Activated CD4-positive, alpha-beta T cell treated with anti-CD3 and anti-CD28 coated beads, Interleukin-2, amount 50 U/mL, for 4 hours (primary cell): ENCODE results near the gene SUDS3.
A peak's percentile ranks its signal among the peaks of the same experiment; 100 is the strongest.

ENCODE experiments used
- DNase-seq, 2 experiments: peaks; one replicate each; pipeline ENCODE4 v3.0.0-alpha.2; 2020

SUDS3 gene

GRCh38 chr12:118357257-118358007 is 18.9 kb upstream of the SUDS3 start:
- DNase-seq, result peak in 1 of 2 experiments; percentile 30

GRCh38 chr12:118358008-118358359 is 18.4 kb upstream of the SUDS3 start:
- DNase-seq, result no peak

GRCh38 chr12:118358612-118359540 is 17.5 kb upstream of the SUDS3 start:
- DNase-seq, result no peak

GRCh38 chr12:118359541-118359915 is 16.8 kb upstream of the SUDS3 start:
- no peak for DNase-seq

- no peak for DNase-seq
Measured at GRCh38 chr12:118361092-118361404, 15.3 kb upstream of the SUDS3 start.

GRCh38 chr12:118361889-118362288 is 14.5 kb upstream of the SUDS3 start:
- DNase-seq, result no peak

- no peak for DNase-seq
Measured at GRCh38 chr12:118368821-118369220, 7.5 kb upstream of the SUDS3 start.

DNA sequence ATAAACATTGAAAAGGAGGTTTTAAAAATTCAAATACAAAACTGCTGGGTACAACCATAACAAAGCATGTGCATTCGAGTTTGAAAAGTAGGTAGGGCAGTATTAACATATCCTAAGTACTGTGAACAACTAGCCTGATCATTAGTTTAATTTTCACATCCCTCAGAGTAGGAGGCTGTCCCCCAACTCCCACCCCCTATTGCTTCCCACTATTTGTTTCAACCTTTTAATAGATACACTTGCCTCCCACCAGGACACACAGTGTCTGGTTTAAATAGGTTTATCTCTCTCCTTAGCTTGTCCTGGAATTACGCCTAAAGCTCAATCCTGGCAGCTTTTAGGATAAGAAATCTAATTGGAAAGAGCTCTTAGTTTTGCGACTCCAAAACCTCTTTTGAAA is 5.8 kb upstream of the SUDS3 start:
- no peak for DNase-seq

- no peak for DNase-seq
Measured at GRCh38 chr12:118371321-118372282, 4.8 kb upstream of the SUDS3 start.

GRCh38 chr12:118372541-118373495 is 3.5 kb upstream of the SUDS3 start, which contains the start of gene TAOK3:
Gene TAOK3 (minus strand): TSS chr12:118372907. CDS start chr12:118255567, 117,340 bp downstream.
- peak; percentile 96 to 97 for DNase-seq

GRCh38 chr12:118373616-118374015 is 2.7 kb upstream of the SUDS3 start:
- DNase-seq, result no peak

GRCh38 chr12:118374126-118374725 is 2.1 kb upstream of the SUDS3 start:
- no peak for DNase-seq

DNA sequence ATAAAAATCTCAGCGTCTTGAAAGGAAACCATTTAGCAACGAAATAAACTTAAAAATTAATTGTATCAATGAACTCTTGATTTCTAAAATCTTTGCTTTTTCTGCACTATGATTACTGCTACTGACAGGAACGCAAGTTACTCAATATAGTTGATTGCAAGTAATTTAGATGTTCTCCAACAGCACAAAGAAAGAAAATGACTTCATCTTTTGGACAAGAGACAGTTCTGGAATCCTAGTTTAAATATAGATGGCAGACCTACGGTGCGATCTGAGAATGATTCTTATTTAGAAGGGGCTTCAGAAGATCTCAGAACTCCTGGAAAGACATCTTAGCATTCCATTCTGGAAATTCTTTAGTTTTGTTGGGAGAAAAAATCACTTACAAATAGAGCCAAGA is 1.4 kb upstream of the SUDS3 start:
- DNase-seq, result no peak

DNA sequence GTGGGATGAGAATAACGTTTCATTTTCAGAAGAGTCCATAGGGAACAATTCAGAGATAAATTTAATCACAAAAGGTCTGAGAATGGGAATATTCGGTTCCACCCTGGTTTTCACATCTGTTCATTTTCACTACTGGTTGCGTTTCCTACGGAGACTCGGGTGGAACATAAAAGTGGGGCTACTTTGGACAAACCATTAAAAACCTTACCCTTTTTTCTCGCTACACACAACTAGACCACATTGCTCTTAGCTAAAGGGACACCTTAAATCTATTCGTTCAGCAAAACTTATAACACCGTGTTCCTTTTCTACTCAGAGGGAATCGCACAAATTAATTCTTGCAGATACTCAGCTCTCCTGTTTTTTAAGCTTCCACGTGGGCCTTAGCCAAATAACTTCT is 1.0 kb upstream of the SUDS3 start:
- no peak for DNase-seq

DNA sequence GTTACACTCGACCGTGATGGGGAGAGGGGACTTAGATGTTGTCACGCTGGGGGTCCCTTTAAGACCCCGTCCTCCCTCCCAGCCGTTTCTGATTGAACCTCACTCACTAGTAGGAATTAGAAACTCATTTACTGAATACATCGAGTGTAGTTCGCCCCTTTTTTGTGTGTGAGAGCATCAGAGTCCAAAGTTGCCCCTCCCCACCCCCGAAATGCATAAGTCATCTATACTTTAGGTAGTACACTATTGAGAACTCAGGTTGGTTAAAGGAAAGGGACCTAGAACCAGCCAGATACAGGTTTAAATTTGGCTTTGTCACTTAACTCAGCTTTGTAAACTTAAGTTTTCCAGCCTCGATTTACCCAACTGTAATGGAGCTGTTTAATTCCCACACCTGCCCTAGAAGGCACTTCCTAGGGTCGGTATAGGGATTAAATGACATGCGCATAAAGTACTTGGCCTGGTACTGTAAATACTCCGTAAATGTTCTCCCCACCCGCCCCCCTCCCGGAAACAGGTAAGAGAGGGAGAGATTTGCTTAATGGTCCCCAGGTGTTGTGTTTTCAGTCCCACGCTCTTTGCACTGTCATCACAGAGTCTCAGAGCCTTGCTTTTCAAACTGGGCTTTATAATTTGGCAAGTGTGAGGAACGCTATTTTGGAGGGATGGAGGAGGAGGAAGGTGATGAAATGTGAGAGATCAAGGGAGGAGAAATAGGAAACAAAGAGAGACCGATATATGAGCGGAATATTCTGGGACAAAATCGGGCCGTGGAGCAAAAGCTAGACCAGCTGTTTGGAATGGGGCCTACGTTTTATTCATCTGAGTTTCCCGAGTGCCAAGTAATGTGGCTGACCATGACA is 897 bp downstream of the SUDS3 start:
- DNase-seq, result no peak

DNA sequence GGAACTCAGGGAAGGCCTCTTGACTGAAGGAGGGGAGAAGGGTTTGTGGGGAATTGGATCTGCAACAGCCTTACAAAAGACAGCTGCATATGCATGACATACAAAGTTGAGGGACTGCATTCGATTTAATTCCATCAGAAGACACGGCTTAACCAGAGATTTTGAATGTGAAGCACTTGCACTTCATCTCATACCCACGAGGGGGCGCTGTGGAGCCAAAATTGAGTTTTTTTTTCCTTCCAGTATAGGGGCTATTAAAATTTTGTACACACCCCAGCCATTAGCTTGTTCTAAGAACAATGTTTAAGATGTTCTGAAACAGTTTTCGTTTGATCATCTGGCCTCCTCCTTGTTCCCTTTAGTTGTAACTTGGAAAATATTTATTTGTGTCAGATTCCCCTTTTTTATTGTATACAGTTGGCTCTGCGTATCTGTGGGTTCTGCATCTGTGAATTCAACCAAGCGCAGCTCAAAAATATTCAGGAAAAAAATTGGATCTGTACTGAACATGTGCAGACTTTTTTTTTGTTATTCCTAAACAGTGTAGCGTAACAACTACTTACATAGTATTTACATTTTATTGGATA is 1.6 kb downstream of the SUDS3 start:
- DNase-seq, result peak; percentile 71 to 78

DNA sequence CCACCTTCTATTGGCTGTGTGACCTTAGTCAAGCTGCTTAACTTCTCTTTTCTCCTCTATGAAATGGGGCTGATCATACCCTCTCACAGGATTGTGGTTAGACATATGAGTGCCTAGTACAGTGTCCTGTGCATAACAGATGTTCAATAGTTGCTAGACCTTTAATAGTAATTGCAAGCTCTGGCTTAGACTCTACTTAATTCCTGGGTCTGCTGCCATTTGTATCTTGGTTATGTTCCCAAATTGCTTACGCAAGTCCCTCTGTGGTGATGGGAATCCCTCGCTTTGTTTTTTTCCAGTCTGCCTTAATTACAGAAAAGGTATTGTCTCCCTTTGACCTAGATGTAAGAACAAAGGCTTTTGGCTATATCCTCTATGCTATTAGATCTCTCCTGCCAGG is 15.1 kb downstream of the SUDS3 start:
- DNase-seq, result no peak

DNA sequence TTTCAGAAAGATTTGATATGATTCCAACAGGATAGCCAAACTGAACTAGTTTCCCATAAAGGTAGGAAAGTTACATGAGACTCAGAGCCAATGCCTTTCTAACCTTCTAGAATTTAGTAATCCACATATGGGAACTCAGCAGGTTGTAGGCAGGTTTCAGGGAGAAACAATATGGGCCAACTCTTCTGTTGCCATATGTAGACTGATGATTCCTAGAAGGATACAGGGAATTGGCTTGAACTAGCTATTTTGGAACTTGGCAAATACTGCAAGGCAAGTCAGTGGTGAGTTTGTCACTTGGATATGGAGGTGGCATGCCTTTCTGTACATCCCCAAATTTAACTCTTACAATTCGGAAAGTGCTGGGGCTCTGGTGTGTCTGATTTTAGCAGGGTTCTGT is 15.5 kb downstream of the SUDS3 start:
- no peak for DNase-seq

DNA sequence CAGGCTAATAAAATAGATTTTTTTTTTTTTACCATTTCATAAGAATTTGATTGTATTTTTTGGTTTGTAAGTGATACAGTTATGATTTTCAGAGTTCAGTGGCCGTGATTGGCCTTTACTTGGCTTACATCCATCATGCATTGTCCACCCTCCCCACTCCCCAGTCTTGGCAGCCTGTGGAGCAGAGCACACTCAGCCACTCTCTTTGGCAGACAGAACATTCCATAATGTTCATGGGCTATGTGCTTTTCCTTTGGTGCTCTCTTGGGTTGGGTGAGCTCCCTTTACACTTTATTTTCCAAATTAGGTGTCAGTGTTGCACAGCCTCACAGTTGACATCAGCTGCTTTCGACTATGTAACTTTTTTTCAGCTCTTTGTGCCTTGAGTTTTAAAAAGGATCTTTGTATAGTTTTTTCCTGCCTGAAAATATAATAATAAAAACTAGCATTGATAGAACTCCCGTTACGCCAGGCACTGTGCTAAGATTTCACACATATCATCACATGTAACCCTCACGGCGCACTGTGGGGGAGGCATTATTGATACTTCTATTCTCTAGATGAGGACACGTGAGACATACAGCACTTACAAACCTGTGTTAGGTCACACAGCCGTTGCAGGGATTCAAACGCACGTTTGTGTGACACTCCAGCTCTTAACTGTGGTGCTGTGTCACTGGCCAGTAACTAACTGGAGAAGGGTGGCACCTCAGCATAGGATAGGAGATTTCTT is 21.5 kb downstream of the SUDS3 start:
- no peak for DNase-seq
